ENCODE data around the gene OVCA2. TPM values are rescaled to one million over a fixed set of nuclear protein-coding genes. Genes with fewer than 3 reads are reported as not detected.
A peak's percentile ranks its signal among the peaks of the same experiment; 100 is the strongest.

The OVCA2 gene
- total RNA-seq, 1 experiment from 2014 or later = 42.5 TPM

DNA sequence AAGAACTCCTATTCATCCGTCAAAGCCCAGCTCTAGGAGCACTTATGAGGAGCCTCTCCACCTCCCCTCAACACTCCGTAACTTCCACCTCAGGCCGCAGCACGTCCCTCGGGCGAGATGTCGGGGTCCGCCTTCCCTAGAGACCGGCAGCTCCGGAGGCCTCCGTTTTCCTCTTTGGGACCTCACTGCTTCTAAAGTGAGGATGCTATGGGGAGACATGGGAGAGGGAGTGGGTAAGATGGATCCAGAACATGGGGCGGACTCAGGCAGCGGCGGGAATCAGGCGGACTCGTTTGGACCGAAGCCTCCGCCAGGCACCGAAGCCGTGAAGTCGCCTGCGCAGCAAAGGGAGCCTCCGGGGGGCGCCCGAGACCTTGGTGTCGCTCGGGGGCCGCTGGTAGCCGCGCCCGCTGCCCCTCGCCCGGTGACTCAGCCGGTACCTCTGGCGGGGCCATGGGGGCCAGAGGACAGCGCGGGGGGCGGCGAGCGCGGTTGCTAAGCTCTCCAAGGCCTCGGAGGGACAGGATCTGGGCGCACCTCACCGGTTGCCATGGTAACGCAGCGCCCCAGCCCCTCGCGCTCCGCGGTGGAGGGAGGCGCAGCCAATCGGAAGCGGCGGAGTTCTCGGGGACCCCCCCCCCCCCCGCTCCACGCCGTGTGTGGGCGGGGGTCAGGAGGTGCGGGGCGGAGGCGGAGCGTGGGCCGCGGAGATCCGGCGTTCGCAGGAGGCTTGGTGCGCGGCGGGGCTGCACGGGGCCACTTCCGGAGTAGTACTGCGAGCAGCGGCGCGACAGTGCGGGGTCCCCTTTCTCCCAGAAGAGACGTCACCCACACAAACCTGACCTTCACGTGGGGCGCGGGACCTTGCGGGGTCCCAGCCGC is 11.8 kb downstream of the OVCA2 start:
- ChIA-PET POLR2A (no interaction called here), CTCF (interaction anchor here (0.9 to 1.9 kb wide), 2 partner anchors 192 to 195 kb away, joined by 4 to 17 read pairs; no protein-coding TSS in a partner anchor)
- no TSS peak for BruUV-seq (replicated peaks)
- TF ChIP-seq, protein P1, sequence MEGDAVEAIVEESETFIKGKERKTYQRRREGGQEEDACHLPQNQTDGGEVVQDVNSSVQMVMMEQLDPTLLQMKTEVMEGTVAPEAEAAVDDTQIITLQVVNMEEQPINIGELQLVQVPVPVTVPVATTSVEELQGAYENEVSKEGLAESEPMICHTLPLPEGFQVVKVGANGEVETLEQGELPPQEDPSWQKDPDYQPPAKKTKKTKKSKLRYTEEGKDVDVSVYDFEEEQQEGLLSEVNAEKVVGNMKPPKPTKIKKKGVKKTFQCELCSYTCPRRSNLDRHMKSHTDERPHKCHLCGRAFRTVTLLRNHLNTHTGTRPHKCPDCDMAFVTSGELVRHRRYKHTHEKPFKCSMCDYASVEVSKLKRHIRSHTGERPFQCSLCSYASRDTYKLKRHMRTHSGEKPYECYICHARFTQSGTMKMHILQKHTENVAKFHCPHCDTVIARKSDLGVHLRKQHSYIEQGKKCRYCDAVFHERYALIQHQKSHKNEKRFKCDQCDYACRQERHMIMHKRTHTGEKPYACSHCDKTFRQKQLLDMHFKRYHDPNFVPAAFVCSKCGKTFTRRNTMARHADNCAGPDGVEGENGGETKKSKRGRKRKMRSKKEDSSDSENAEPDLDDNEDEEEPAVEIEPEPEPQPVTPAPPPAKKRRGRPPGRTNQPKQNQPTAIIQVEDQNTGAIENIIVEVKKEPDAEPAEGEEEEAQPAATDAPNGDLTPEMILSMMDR (IDR thresholded peaks at IDR 0.05) = peak; percentile 89
- no peak for TF ChIP-seq SIN3A (IDR thresholded peaks at IDR 0.05; ENCODE audit: borderline replicate concordance, insufficient read depth, low read depth, low read length)
- H3K27me3 ChIP-seq (ENCODE audit: control insufficient read depth, insufficient read depth, low read length) = no peaks in the 10 kb centered on the region
- 0 out of 2 replicates have a peak overlapping the region, but pooled peaks have one; percentile 34 for H3K27ac ChIP-seq (ENCODE audit: low read length)
- intact Hi-C loops (cut with micrococcal nuclease; ENCODE audit: unreplicated experiment) (loop anchor here (2.0 kb wide), 1 partner anchor 191 kb away; no protein-coding TSS in a partner anchor), in situ Hi-C loops (cut with HindIII; ENCODE audit: low pct_unique_long_range_greater_than_20kb, low sequenced_read_pairs) (no loop called here)
- ATAC-seq = peak; percentile 41
- peaks cover 2% of the 10 kb centered on the region; the same call in 1 of the 2 replicates for H3K4me1 ChIP-seq (ENCODE audit: control insufficient read depth, insufficient read depth, low read length)
- H3K9me3 ChIP-seq (ENCODE audit: control insufficient read depth, insufficient read depth, low read depth, low read length) = no peaks in the 10 kb centered on the region
- peak overlapping the region; percentile 46 to 62 for H3K4me3 ChIP-seq (ENCODE audit: low read depth in 2 of 2, low read length in 2 of 2)
- DNase-seq (ENCODE audit: low read depth, low spot score) = no peak
- no peaks in the 10 kb centered on the region for H3K36me3 ChIP-seq (ENCODE audit: control insufficient read depth, insufficient read depth, low read length)

DNA sequence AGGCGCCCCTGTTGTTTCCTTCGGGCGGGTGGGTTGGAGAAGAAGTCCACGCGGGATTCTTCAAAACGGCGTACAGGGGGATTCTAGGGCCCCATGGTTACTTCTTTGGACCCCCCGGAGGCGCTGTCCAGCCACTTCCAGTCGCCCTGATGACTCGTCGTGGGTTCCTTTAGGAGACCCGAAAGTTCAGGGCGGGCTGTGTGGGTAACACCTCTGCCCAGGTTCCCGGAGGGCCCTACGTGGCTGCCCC is 12.4 kb downstream of the OVCA2 start:
- H3K36me3 ChIP-seq (ENCODE audit: control insufficient read depth, insufficient read depth, low read length) = no peaks in the 10 kb centered on the region
- H3K27ac ChIP-seq (ENCODE audit: low read length) = no peak overlapping the region
- CTCF ChIA-PET = interaction anchor here (0.8 to 1.9 kb wide), 5 partner anchors 145 to 229 kb away, joined by 3 to 17 read pairs (median 4); no protein-coding TSS in a partner anchor
- intact Hi-C loops (cut with micrococcal nuclease; ENCODE audit: unreplicated experiment) (loop anchor here (2.0 kb wide), 1 partner anchor 191 kb away; no protein-coding TSS in a partner anchor), in situ Hi-C loops (cut with HindIII; ENCODE audit: low pct_unique_long_range_greater_than_20kb, low sequenced_read_pairs) (no loop called here)
- BruUV-seq (replicated peaks) = no TSS peak
- TF ChIP-seq, protein P1 (IDR thresholded peaks at IDR 0.05) = no peak
- TF ChIP-seq, protein P2, sequence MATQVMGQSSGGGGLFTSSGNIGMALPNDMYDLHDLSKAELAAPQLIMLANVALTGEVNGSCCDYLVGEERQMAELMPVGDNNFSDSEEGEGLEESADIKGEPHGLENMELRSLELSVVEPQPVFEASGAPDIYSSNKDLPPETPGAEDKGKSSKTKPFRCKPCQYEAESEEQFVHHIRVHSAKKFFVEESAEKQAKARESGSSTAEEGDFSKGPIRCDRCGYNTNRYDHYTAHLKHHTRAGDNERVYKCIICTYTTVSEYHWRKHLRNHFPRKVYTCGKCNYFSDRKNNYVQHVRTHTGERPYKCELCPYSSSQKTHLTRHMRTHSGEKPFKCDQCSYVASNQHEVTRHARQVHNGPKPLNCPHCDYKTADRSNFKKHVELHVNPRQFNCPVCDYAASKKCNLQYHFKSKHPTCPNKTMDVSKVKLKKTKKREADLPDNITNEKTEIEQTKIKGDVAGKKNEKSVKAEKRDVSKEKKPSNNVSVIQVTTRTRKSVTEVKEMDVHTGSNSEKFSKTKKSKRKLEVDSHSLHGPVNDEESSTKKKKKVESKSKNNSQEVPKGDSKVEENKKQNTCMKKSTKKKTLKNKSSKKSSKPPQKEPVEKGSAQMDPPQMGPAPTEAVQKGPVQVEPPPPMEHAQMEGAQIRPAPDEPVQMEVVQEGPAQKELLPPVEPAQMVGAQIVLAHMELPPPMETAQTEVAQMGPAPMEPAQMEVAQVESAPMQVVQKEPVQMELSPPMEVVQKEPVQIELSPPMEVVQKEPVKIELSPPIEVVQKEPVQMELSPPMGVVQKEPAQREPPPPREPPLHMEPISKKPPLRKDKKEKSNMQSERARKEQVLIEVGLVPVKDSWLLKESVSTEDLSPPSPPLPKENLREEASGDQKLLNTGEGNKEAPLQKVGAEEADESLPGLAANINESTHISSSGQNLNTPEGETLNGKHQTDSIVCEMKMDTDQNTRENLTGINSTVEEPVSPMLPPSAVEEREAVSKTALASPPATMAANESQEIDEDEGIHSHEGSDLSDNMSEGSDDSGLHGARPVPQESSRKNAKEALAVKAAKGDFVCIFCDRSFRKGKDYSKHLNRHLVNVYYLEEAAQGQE (IDR thresholded peaks at IDR 0.05; ENCODE audit: insufficient read depth in 1 of 2, low read depth in 2 of 2, low read length in 1 of 2) = peak in 1 of 2 experiments; percentile 43; a peak in 1 of 4 replicates
- TF ChIP-seq SIN3A (IDR thresholded peaks at IDR 0.05; ENCODE audit: borderline replicate concordance, insufficient read depth, low read depth, low read length) = no peak
- POLR2A ChIA-PET = interaction anchor here (1.0 kb wide), 1 partner anchor 191 kb away, joined by 3 read pairs; no protein-coding TSS in a partner anchor
- ATAC-seq (no peak), DNase-seq (ENCODE audit: low read depth, low spot score) (no peak)
- H3K4me3 ChIP-seq (ENCODE audit: low read depth in 2 of 2, low read length in 2 of 2) = peak overlapping the region; percentile 46 to 62
- H3K27me3 ChIP-seq (ENCODE audit: control insufficient read depth, insufficient read depth, low read length) = no peaks in the 10 kb centered on the region
- H3K4me1 ChIP-seq (ENCODE audit: control insufficient read depth, insufficient read depth, low read length) = no peaks in the 10 kb centered on the region
- H3K9me3 ChIP-seq (ENCODE audit: control insufficient read depth, insufficient read depth, low read depth, low read length) = no peaks in the 10 kb centered on the region
